ENCODE results near the gene LSAMP.

The LSAMP gene

DNA sequence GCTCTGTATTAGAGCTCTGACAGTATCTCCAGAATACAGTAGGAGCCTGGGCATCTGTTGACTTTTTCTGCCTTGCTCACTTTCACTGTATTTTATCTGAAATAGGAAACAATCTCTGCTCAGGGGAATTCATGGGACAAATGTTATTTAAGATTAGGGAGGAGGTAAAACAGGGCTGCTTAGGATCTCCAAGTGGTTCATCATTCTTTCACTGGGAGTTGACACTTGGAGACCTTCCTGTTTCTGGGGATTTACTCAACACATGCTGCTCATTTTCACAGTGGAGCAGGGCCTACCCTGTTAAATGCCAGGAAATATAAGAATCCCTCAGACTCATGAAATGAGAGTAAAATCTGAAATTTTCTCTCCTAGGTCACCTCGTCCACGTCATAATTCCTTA, 636.5 kb downstream of the LSAMP start:
- CTCF ChIA-PET = no interaction called here
- no peak for TF ChIP-seq ZNF585B (tag by site-specific recombination; IDR thresholded peaks at IDR 0.05)
- no peak for TF ChIP-seq ZNF366 (tag by site-specific recombination; conservative IDR thresholded peaks at IDR 0.05)
- no peak for TF ChIP-seq ZNF530 (tag by site-specific recombination; IDR thresholded peaks at IDR 0.05; ENCODE audit: low read depth)
- Histone ChIP-seq H3K9me3 (ENCODE audit: control insufficient read depth, insufficient read depth, low read depth, low read length) (no peaks in the 10 kb centered on the region), H3K27ac (ENCODE audit: extremely low read depth, low read depth, low read length) (no peak overlapping the region), H3K36me3 (ENCODE audit: control insufficient read depth in 2 of 2, insufficient read depth in 1 of 2, low read length in 2 of 2) (no peaks in the 10 kb centered on the region), H3K4me1 (ENCODE audit: control insufficient read depth, insufficient read depth, low read length) (no peaks in the 10 kb centered on the region), H3K4me3 (ENCODE audit: low read depth, low read length) (no peak overlapping the region)
- POLR2A ChIA-PET = no interaction called here

DNA sequence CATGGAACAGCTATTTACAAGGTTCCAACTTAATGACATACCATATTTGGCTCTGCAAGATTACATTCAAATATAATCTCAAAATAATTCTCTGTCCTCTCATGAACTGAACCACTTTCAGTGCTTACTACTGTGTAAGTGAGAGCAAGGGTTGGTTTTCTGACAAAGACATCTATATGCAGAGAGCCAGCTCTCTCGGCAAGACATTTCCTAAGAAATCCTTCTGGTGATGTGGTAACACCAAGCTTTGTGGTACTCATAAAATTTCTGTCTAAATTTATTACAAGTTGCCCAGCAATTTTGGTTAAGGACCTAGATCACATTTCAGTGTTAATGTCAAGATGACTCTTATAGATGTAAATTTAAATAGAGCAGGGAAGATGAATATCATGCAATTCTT, 637.0 kb downstream of the LSAMP start:
- POLR2A ChIA-PET = no interaction called here
- no peak overlapping the region for H3K4me3 ChIP-seq (ENCODE audit: low read depth, low read length)
- no peaks in the 10 kb centered on the region for H3K36me3 ChIP-seq (ENCODE audit: control insufficient read depth in 2 of 2, insufficient read depth in 1 of 2, low read length in 2 of 2)
- H3K9me3 ChIP-seq (ENCODE audit: control insufficient read depth, insufficient read depth, low read depth, low read length) = no peaks in the 10 kb centered on the region
- no peak for TF ChIP-seq ZNF10 (tag by site-specific recombination; IDR thresholded peaks at IDR 0.05)
- H3K4me1 ChIP-seq (ENCODE audit: control insufficient read depth, insufficient read depth, low read length) = no peaks in the 10 kb centered on the region
- CTCF ChIA-PET = interaction anchor here (0.6 kb wide), 1 partner anchor 24 kb away, joined by 3 read pairs; no protein-coding TSS in a partner anchor
- no peak overlapping the region for H3K27ac ChIP-seq (ENCODE audit: extremely low read depth, low read depth, low read length)

DNA sequence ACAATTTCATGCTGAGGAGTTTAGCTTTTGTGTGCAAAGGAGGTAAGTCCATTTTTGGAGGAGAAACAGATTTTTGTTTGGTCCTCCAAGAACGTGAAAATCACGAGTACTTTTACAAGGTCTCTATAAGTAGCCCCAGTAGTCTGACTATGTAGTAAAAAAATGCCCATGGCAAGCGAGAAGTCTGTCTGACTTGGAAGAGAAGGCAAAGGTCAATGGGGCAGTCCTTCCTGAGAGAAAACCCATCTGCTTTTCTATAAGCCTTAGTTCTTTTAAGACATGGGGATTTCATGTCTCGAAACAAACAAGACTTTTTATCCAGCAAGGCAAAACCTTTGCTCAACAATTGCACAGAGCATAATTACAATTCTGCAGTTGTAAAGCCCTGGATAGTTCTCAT, 638.8 kb downstream of the LSAMP start:
- CTCF ChIA-PET = no interaction called here
- Histone ChIP-seq H3K4me3 (ENCODE audit: low read depth, low read length) (no peak overlapping the region), H3K27ac (ENCODE audit: extremely low read depth, low read depth, low read length) (no peak overlapping the region), H3K4me1 (ENCODE audit: control insufficient read depth, insufficient read depth, low read length) (no peaks in the 10 kb centered on the region), H3K36me3 (ENCODE audit: control insufficient read depth in 2 of 2, insufficient read depth in 1 of 2, low read length in 2 of 2) (no peaks in the 10 kb centered on the region), H3K9me3 (ENCODE audit: control insufficient read depth, insufficient read depth, low read depth, low read length) (no peaks in the 10 kb centered on the region)
- POLR2A ChIA-PET = no interaction called here
- TF ChIP-seq, protein P1, sequence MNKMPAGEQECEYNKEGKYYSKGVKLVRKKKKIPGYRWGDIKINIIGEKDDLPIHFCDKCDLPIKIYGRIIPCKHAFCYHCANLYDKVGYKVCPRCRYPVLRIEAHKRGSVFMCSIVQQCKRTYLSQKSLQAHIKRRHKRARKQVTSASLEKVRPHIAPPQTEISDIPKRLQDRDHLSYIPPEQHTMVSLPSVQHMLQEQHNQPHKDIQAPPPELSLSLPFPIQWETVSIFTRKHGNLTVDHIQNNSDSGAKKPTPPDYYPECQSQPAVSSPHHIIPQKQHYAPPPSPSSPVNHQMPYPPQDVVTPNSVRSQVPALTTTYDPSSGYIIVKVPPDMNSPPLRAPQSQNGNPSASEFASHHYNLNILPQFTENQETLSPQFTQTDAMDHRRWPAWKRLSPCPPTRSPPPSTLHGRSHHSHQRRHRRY (tag by site-specific recombination; IDR thresholded peaks at IDR 0.05) = no peak
- TF ChIP-seq KLF17 (tag by site-specific recombination; IDR thresholded peaks at IDR 0.05) (no peak), ZNF214 (tag by site-specific recombination; IDR thresholded peaks at IDR 0.05; ENCODE audit: borderline replicate concordance) (no peak), ZNF707 (tag by site-specific recombination; IDR thresholded peaks at IDR 0.05) (no peak), ZNF670 (tag by site-specific recombination; IDR thresholded peaks at IDR 0.05; ENCODE audit: low read depth) (no peak), ZBTB17 (tag by site-specific recombination; IDR thresholded peaks at IDR 0.05) (no peak), ZNF664 (tag by site-specific recombination; IDR thresholded peaks at IDR 0.05) (no peak), ZNF416 (tag by site-specific recombination; IDR thresholded peaks at IDR 0.05) (no peak), KLF16 (tag by site-specific recombination; IDR thresholded peaks at IDR 0.05) (no peak)
- TF ChIP-seq, protein P2, sequence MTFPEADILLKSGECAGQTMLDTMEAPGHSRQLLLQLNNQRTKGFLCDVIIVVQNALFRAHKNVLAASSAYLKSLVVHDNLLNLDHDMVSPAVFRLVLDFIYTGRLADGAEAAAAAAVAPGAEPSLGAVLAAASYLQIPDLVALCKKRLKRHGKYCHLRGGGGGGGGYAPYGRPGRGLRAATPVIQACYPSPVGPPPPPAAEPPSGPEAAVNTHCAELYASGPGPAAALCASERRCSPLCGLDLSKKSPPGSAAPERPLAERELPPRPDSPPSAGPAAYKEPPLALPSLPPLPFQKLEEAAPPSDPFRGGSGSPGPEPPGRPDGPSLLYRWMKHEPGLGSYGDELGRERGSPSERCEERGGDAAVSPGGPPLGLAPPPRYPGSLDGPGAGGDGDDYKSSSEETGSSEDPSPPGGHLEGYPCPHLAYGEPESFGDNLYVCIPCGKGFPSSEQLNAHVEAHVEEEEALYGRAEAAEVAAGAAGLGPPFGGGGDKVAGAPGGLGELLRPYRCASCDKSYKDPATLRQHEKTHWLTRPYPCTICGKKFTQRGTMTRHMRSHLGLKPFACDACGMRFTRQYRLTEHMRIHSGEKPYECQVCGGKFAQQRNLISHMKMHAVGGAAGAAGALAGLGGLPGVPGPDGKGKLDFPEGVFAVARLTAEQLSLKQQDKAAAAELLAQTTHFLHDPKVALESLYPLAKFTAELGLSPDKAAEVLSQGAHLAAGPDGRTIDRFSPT (tag by site-specific recombination; IDR thresholded peaks at IDR 0.05) = no peak
- TF ChIP-seq, protein P3, sequence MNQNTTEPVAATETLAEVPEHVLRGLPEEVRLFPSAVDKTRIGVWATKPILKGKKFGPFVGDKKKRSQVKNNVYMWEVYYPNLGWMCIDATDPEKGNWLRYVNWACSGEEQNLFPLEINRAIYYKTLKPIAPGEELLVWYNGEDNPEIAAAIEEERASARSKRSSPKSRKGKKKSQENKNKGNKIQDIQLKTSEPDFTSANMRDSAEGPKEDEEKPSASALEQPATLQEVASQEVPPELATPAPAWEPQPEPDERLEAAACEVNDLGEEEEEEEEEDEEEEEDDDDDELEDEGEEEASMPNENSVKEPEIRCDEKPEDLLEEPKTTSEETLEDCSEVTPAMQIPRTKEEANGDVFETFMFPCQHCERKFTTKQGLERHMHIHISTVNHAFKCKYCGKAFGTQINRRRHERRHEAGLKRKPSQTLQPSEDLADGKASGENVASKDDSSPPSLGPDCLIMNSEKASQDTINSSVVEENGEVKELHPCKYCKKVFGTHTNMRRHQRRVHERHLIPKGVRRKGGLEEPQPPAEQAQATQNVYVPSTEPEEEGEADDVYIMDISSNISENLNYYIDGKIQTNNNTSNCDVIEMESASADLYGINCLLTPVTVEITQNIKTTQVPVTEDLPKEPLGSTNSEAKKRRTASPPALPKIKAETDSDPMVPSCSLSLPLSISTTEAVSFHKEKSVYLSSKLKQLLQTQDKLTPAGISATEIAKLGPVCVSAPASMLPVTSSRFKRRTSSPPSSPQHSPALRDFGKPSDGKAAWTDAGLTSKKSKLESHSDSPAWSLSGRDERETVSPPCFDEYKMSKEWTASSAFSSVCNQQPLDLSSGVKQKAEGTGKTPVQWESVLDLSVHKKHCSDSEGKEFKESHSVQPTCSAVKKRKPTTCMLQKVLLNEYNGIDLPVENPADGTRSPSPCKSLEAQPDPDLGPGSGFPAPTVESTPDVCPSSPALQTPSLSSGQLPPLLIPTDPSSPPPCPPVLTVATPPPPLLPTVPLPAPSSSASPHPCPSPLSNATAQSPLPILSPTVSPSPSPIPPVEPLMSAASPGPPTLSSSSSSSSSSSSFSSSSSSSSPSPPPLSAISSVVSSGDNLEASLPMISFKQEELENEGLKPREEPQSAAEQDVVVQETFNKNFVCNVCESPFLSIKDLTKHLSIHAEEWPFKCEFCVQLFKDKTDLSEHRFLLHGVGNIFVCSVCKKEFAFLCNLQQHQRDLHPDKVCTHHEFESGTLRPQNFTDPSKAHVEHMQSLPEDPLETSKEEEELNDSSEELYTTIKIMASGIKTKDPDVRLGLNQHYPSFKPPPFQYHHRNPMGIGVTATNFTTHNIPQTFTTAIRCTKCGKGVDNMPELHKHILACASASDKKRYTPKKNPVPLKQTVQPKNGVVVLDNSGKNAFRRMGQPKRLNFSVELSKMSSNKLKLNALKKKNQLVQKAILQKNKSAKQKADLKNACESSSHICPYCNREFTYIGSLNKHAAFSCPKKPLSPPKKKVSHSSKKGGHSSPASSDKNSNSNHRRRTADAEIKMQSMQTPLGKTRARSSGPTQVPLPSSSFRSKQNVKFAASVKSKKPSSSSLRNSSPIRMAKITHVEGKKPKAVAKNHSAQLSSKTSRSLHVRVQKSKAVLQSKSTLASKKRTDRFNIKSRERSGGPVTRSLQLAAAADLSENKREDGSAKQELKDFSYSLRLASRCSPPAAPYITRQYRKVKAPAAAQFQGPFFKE (tag by site-specific recombination; IDR thresholded peaks at IDR 0.05; ENCODE audit: borderline replicate concordance) = no peak
